Posterior vena cava (tissue), 2 donors: Measurements from ENCODE around the gene P2RY11. TPM values are rescaled to one million over a fixed set of nuclear protein-coding genes. Genes with fewer than 3 reads are reported as not detected.

Source experiments
- DNase-seq: peaks from one replicate; pipeline ENCODE4 v3.0.0-alpha.2; 2020; ENCODE audit warnings: low spot score
- intact Hi-C, 2 donors: fragments of 100-400 bp; cut with DNase I; formaldehyde crosslinking; loops; one replicate each; pipeline versions ENCODE4 v1.14.1 to v1.14.2; 2022 to 2023
- total RNA-seq, 2 donors: library from RNA; stranded (reverse); fragmentation: NEBNext Ultra II Directional; extraction: Animal tissue kit (Norgen Biotek cat#: 25700); gene quantifications; one replicate each; pipeline ENCODE4 v1.2.1, GENCODE V29; 2021
- donor health status: DM: yes; HTN: yes; CAD: no.
- donor health status: DM: yes; HTN: yes; CAD: no.

The P2RY11 gene
- total RNA-seq, 2 donors from 2014 or later, result 6.3 to 6.5 TPM

DNA sequence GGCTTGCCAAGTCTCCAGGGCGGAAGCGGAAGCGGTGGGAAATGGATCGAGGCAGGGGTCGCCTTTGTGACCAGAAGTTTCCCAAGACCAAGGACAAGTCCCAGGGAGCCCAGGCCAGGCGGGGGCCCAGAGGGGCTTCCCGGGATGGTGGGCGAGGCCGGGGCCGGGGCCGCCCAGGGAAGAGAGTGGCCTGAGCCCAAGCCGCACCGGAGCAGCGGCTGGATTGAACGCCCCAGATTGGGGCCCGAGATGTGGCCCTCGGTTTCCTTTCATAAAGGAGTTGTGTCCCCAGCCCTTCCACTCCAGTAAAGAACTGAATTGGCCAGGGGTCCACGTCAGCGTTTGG lies 548 bp upstream of the P2RY11 start:
- intact Hi-C loops, result loop anchor here (10.0 kb wide), 1 partner anchor 134 kb away; no protein-coding TSS in a partner anchor

DNA sequence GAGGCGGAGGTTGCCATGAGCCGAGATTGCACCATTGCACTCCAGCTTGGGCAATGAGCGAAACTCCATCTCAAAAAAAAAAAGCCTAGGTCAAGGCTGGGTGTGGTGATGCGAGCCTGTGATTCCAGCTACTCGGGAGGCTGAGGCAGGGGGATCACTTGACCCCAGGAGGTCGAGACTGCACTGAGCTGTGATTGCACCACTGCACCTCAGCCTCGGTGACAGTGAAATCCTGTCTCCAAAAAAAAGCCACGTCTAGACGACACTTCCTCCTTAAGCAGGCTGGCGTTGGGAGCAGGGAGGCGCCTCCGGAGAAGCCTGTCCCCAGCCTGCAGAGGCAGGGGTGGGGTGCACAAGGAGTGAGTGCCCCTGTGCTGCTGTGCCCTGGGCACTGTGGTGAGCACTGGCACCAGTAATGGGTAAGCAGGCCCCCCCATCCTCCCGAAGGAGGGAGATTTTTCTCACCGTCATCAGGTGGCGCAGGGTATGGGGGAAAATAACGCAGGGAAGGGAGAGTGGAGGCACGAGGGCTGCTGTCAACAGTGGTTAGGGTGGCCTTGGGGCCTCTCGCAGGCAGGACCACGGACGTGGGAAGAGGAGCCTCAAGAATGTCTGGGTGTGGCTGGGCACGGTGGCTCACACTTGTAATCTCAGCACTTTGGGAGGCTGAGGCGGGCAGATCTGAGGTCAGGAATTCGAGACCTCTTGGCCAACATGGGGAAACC lies 706 bp downstream of the P2RY11 start:
- DNase-seq, result no peak
- intact Hi-C loops, result loop anchor here (10.0 kb wide), 1 partner anchor 133 kb away; no protein-coding TSS in a partner anchor

More for the DNA sequence above, 548 bp upstream of the P2RY11 start:
- DNase-seq, result no peak

DNA sequence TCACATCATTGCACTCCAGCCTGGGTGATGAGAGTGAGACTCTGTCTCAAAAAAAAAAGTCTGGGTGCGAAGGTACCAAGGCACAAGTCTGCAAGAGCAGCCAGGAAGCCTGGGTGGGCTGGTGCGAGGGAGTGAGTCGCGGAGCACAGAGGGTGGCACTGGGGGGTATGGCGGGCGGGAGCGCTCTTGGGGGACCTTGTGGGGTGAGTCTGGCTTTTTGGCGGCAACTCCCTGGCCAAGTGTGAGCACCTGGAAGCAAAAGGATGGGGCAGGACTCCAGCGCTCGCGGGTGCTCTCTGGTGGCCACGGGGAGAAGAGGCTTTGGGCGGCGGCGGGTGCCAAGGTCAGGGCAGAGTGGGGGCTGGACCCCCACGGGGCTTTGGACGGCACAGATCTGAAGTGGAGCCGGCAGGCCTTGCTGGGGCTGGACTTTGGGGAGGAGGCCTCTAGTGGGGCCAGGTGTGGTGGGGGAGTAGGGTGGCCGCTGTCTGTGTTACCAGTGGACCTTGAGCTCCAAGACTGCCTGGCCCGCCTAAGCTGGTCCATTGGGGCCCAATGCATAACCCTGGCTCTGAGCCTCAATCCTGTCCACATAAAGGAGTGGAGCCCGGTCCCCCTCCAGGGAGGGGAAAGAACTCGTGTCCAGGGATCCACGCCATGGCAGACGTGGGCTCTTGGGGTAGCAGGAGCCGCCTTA lies 1.6 kb downstream of the P2RY11 start:
- intact Hi-C loops, result loop anchor here (10.0 kb wide), 1 partner anchor 132 kb away; no protein-coding TSS in a partner anchor
- peak; percentile 87 for DNase-seq

DNA sequence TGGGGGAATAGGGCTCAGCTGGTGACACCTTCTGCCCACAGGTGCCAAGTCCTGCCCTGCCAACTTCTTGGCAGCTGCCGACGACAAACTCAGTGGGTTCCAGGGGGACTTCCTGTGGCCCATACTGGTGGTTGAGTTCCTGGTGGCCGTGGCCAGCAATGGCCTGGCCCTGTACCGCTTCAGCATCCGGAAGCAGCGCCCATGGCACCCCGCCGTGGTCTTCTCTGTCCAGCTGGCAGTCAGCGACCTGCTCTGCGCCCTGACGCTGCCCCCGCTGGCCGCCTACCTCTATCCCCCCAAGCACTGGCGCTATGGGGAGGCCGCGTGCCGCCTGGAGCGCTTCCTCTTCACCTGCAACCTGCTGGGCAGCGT lies 2.1 kb downstream of the P2RY11 start:
- intact Hi-C loops, result loop anchor here (10.0 kb wide), 1 partner anchor 131 kb away; no protein-coding TSS in a partner anchor
- DNase-seq, result no peak

DNA sequence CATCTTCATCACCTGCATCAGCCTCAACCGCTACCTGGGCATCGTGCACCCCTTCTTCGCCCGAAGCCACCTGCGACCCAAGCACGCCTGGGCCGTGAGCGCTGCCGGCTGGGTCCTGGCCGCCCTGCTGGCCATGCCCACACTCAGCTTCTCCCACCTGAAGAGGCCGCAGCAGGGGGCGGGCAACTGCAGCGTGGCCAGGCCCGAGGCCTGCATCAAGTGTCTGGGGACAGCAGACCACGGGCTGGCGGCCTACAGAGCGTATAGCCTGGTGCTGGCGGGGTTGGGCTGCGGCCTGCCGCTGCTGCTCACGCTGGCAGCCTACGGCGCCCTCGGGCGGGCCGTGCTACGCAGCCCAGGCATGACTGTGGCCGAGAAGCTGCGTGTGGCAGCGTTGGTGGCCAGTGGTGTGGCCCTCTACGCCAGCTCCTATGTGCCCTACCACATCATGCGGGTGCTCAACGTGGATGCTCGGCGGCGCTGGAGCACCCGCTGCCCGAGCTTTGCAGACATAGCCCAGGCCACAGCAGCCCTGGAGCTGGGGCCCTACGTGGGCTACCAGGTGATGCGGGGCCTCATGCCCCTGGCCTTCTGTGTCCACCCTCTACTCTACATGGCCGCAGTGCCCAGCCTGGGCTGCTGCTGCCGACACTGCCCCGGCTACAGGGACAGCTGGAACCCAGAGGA lies 2.6 kb downstream of the P2RY11 start:
- peak; percentile 84 for DNase-seq
- intact Hi-C loops, result loop anchor here (10.0 kb wide), 1 partner anchor 131 kb away; no protein-coding TSS in a partner anchor

DNA sequence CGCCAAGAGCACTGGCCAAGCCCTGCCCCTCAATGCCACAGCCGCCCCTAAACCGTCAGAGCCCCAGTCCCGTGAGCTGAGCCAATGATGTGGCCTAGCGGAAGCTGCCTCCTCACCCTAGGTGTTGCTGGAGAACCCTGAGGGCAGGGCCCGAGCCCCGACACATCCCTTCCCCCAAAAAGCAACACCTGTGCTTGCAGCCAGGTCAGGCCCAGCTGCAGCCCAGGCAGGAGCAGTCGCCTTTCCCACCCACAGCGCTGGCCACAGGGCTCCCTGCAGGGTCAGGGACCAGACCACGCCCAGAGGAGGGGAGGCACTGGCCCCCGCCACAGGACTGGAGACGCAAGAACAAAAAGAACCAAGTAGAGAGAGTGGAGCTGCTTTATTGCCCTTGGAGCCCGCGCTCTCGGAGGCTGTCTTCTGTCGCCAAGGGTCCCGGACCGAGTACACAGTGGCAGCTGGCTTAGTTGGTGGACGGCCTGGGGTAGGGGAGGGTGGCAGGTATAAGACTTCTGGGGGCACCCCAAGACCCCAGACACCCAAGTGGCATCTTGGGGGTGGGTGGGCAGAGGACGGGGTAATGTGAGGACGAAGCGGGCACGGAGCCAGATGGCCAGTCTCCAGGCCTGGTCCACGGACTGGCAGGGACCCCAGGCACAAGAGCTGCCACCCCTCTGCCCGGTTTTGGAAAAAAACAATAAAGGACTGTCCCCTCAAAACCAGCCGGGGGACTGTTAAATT lies 3.3 kb downstream of the P2RY11 start:
- intact Hi-C loops, result loop anchor here (10.0 kb wide), 1 partner anchor 130 kb away; no protein-coding TSS in a partner anchor
- DNase-seq, result peak; percentile 68

DNA sequence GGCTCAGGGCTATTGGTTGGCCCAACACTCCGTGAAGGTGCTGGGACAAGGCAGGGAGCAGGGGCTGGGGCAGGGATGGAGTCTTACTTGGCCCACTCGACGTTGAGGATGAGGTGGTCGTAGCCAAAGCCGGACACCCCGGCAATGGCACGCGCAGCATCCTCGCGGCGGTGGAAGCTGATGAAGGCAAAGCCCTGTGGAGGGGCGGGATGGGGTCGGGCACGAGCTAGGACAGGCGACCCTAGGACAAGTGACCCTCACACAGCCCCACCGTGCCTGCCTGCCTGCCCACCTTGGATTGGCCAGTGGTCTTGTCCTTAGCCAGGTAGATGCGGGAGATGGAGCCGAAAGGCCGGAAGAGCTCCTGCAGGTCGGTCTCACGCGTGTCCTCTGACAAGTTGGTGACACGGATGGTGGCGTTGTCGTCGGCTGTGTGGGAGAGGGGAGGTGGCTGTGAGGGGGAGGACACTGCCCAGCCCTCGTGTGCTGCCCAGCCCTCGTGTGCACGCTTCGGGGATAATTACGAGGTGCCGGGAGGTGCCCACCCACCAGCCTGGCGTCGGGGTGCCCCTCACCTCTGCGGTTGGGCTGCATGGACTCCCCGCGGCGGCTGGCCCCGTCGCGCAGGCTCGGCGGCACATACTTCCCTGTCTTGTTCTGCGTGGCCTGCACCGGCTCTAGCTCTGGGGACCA lies 4.0 kb downstream of the P2RY11 start:
- intact Hi-C loops, result loop anchor here (10.0 kb wide), 1 partner anchor 129 kb away; no protein-coding TSS in a partner anchor
- DNase-seq, result peak; percentile 85

DNA sequence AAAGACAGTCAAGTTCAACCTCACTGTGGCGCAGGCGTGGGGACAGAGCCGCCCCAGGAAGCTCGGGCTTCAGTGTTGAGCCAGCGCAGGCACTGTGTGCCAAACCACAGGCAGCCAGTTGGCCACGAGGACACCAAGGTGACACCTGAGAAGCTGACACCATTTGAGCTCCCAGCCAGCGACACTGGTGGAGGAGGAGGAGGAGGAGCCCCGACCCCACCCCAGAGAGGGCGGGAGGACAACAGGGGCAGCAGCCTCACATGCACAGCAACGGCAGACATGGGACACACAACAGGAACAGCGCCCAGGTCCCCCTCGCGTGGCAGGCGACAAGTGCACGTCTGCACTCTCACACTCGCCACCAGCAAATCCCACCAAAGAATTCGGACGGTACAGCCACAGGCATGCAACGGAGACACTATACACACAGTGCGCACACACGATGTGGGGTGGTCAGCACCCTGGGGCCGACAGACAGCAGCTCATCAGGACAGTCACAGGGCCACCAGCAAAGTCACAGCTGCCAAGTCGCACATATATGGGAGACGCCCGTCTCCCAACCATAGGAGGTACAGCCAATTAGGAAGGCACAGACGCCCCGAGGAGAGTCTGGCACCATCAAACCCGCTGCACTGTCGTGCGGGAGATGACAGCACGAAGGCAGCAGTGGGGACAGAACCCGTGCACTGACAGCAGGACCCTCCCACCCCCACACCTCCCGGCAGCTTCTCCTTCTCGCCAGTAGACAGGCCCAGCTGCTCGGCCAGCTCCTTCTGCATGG lies 4.8 kb downstream of the P2RY11 start:
- intact Hi-C loops, result loop anchor here (10.0 kb wide), 1 partner anchor 129 kb away; no protein-coding TSS in a partner anchor
- DNase-seq, result peak; percentile 78

DNA sequence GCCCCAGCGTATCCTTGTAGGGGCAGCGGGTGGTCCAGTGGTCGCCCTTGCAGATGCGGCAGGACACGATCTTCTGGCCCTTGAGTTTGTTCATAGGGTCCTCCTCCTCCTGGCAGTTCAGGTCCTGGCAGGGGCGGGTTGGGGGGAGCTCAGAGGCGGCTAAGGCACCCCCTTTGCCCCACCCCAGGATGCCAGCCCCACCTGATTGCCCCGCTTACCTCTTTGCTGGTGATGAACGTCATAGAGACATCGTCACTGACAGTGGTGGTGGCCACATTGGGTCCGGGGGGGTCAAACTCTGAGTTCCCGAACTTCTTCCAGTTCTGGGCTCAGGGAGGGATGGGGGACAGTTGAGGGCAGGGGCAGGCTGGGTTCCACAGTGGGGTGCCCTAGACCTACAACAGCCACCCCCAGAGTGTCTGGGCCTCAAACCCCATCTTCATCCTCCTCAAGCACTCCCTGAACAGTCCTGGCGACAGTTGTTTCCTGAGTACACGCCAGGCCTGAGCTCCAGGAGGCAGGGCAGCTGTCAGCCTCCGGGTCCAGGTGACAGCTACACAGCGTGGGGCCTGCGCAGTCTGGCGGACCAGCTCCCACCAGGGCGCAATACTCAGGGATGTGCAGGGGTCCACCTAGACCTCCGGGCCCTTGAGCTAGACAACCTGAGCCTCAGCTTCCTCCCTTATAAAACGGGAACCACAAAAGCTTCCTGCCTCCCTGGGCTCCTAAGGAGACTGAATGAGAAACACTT lies 5.5 kb downstream of the P2RY11 start:
- peak; percentile 76 for DNase-seq

DNA sequence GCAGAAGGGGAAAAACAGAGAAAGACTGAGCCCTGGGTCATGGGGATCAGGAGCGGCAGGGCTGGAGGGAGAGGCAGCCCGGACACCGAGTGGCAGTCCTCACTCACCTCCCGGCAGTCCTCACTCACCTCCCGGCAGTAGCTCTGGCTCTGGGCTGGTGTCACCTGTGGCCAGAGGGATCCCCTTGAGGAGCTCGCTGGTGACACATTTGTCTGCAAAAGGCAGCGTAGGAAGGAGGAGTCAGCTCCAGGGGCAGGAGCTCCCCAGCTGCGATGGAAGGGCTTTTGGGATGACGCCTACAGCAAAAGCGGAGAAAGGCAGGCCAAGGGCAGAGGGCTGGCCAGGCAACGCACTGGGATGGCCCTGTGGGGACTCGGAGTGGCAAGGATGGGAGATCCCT lies 7.5 kb downstream of the P2RY11 start:
- intact Hi-C loops, result loop anchor here (10.0 kb wide), 1 partner anchor 126 kb away; no protein-coding TSS in a partner anchor

More for the DNA sequence above, 5.5 kb downstream of the P2RY11 start:
- intact Hi-C loops, result loop anchor here (10.0 kb wide), 1 partner anchor 128 kb away; no protein-coding TSS in a partner anchor

DNA sequence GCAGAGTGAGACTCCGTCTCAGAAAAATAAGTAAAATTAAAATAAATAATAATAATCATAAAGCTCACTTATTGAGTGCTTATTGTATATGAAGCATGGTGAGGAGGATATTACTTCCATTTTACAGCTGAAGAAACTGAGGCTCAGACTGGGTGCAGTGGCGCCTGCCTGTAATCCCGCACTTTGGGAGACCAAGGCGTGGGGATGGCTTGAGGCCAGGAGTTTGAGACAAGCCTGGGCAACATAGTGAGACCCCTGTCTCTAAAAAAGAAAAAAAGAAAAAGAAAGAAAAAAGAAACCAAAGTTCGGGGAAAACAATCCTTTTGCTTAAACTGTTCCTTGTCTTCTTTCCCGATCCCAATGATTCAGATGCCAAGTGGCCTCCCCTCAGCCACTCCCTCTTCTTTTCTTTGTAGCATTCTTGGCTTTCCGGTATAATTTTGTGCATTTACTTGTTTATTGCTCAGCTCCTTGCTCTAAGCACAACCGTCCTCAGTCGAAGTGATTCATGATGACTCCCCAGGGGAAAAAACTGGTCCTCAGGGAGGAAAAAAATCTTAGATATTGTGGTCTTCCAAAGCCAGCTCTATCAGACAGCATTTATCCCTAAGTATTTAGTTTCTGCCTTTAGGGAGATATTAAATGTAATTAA lies 9.2 kb downstream of the P2RY11 start:
- DNase-seq, result no peak
- intact Hi-C loops, result no loop called here

More for the DNA sequence above, 7.5 kb downstream of the P2RY11 start:
- DNase-seq, result peak; percentile 72

DNA sequence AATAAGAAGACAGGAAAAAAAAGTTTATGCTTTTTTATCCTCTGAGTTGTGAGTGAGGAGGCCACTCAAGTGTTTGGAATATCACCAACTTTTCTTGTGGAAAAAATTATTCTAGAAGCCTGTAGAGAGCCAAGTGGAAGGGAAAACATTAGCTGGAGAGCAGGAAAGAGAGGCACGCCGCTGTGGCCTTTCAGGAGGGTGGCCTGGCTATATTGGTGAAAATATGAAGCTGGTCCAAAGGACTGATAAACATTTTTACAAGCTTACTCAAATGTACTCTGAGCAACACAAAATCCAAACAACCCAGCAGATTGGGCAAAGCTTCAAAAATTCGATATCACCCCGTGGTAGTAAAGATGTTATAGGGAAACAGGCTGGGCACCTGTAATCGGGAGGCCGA lies 10.6 kb downstream of the P2RY11 start:
- DNase-seq, result peak; percentile 85
- intact Hi-C loops, result no loop called here

DNA sequence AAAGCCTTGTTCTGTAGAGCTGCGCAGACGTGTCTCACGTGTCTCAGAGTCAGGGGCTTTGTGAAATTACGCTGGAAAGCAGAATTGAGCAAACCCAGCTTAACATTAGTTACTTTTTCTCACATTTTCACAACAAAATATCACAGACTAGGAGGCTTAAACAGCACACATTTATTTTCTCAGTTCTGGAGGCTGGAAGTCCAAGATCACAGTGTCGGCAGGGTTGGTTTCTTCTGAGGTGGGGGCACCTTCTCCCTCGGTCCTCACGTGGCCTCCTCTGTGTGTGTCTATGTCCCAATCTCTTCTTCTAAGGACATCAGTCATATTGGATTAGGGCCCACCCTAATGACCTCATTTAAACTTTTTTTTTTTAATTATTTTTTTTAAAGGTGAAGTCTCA lies 12.9 kb downstream of the P2RY11 start:
- no peak for DNase-seq
- intact Hi-C loops, result no loop called here

DNA sequence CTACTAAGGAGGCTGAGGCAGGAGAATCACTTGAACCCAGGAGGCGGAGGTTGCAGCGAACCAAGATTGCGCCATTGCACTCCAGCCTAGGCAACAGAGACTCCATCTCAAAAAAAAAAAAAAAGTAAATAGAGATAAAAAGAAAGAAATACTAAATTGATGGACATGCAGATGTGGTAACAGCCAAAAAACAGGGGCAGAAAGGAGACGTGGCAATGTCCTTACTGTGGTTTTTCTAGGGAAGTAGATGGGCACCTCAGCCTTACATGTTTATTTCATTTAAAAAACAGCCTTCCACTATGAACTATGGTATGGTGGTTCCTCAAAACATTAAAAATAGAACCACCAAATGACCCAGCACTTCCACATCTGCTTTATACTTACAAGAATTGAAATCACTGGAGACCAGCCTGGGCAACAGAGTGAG lies 14.7 kb downstream of the P2RY11 start:
- DNase-seq, result no peak
- intact Hi-C loops, result no loop called here

DNA sequence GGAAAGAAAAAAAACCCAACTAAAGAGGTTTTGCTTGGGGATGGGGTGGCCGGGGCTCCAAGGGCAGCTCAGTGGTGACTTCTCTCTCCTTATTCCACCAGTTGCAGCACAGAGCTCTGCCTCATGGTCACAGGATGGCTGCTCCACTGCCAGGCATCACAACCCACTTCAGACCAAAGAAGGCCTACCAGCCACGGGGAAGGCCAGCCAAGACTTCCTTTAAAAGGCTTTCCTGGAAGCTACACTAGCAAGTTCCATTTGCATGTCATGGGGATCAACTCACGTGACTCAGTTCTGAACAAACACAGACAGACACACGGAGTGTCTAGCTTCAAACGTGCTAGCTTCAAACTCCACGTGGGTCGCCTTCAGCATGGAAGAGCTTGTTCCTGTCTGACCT lies 21.4 kb downstream of the P2RY11 start:
- no peak for DNase-seq
- intact Hi-C loops, result no loop called here

DNA sequence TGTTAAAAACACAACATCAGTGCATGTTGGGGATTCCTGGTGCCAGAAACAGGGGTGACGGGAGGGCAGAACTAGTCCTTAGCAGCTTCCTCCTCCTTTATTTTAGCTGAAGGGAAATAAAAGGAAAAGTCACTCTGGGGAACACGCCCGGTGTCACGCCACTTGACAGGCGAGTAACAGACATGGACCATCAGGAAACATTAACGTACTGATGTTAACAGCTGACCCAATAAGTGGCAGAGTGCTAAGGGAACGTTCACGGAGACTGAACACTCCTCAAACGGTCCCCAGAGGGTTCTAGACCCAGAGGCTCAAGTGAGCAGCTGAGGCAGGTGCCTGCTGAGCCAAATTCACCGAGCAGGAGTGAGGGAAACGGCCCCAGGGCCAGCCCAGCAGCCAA lies 22.1 kb downstream of the P2RY11 start:
- no peak for DNase-seq
- intact Hi-C loops, result no loop called here

DNA sequence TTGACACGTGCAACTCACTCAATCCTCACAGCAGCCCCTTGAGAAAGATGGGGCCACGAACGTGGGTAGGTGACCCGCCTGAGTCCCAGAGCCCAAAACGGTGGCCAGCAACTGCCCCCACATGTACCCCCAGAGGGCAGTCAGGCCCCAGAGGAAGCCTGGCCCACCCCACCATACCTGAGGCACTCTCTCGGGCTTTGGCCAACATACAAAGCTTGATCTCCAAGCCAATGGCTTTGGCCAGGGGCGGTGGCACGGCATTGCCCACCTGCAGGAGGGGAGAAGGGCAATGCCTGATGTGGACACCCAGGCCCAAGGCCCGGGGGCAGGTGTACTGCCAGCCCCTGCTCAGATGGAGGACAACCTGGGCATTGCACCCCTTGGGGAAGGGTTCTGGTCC lies 22.5 kb downstream of the P2RY11 start:
- intact Hi-C loops, result no loop called here
- DNase-seq, result no peak
